Left colon (tissue), 2 donors: Measurements from ENCODE around the gene RASL10A. TPM values are rescaled to one million over a fixed set of nuclear protein-coding genes. Genes with fewer than 3 reads are reported as not detected.

Experiments
- ATAC-seq: fragments of 200-7000 bp; cut with Tn5 transposase; one replicate; pipeline ENCODE4 v1.9.1; 2020; ENCODE audit warnings: mild to moderate bottlenecking, moderate library complexity
- DNase-seq, 2 donors: peaks; one replicate each; pipeline ENCODE4 v3.0.0-alpha.2; 2020
- intact Hi-C, 2 donors: fragments of 100-400 bp; cut with DNase I in 1 of 2; cut with micrococcal nuclease in 1 of 2; formaldehyde crosslinking; loops; one replicate each; pipeline versions ENCODE4 v1.11.2 to v1.14.0; 2022; cut with DNase I, micrococcal nuclease
- total RNA-seq, 2 donors: library from RNA; stranded (reverse); fragmentation: NEBNext Ultra II Directional; extraction: Animal tissue kit (Norgen Biotek cat#: 25700); gene quantifications; one replicate each; pipeline ENCODE4 v1.2.1, GENCODE V29; 2021
- donor health status: DM: no; HTN: no; CAD: no.
- donor health status: DM: yes; HTN: yes; CAD: no.

RASL10A gene
- total RNA-seq, 2 donors from 2014 or later = 1.1 to 1.7 TPM

DNA sequence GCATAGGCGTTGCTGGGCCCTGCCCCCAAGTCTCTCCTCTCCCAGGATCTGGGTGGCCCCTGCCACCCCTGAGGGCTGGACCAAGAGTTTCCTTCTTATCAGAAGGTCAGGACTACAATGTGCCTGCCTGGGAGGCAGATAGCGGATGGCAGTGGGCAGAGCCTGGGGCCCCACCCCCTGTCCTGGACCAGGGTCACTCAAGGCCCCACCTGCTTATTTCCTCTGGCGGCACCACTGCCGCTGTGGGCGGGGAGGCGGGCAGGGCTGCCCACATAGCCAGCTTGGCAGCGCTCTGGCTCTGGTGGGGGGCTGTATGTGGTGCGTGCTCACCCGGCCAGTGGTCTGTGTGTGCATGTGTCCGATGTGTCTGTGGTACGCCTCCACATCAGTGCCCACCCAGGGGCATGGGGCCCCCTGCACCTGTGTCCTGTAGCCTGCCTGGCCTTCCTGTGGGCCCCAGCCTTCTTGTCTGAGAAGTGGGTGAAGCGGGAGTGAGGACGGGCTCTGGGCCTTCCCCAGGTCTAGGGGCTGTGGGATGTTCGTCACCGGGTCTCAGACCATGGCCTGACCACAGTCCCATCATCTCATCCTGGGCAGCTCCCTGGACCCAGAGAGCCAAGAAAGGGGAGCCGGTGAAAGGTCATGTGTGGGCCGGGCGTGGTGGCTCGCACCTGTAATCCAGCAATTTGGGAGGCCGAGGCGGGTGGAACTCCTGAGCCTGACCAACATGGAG is 6.0 kb downstream of the RASL10A start:
- ATAC-seq = peak; percentile 32
- intact Hi-C loops = no loop called here
- peak; percentile 65 to 67 for DNase-seq

DNA sequence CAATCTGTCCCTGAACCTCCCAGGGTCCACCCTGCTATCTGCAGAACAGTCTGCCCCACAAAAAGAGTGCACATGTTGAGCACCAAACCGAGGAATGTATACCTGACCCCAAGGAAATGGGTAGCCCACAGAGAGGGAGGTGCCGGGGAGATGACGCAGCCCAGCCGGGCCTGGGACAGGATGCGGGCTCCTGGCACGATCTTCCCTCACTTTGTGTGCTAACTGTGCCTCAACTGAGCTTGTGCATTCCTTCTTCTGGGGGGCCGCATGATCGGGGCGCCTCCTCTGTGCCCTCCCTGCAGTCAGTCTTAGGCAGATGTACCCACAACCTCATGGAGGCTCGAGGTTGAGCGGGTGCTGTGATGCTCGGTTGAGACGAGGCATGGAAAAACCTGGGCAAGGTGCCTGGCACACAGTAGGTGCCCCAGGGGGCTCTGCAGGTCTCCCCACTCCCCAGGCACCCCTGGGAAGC is 6.7 kb downstream of the RASL10A start:
- ATAC-seq (no peak), DNase-seq (peak in 1 of 2 donors; percentile 26)
- intact Hi-C loops = no loop called here

DNA sequence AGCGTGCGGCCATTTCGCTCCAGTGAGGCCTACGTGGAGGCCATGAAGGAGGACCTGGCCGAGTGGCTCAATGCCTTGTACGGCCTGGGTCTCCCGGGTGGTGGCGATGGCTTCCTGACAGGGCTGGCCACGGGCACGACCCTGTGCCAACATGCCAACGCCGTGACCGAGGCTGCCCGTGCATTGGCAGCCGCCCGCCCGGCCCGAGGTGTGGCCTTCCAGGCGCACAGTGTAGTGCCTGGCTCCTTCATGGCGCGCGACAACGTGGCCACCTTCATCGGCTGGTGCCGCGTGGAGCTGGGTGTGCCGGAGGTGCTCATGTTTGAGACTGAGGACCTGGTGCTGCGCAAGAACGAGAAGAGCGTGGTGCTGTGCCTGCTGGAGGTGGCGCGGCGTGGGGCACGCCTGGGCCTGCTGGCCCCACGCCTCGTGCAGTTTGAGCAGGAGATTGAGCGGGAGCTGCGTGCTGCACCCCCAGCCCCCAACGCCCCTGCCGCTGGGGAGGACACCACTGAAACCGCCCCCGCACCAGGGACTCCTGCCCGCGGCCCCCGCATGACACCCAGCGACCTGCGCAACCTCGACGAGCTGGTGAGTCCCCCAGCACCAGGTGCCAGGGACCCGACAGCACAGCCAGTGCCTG is 7.2 kb downstream of the RASL10A start:
- DNase-seq = no peak
- no peak for ATAC-seq
- intact Hi-C loops = no loop called here

DNA sequence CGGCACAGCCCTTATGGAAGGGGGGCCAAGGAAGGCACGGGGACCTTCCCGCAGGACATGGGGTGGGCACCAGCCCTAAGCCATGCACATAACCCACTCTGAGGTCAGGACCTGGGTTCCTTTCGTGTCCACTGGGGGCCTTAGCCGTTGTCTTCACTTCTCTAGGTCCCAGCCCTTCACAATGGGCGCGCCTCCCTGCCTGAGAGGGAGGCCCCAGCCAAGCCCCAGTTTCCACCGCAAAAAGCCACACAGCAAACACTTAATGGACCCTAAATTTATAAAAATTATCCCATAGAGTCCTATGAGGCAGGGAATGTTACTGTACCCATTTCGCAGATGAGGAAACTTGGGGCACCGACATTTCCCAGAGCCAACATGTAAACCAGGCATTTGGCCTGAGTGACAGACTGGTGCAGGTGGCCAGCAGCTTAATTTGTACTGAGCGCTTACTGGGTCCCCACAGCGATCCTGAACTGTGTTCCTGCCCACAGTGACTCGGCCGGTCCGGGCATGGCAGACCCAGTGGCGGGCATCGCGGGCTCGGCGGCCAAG is 7.8 kb downstream of the RASL10A start:
- ATAC-seq = no peak
- no peak for DNase-seq
- intact Hi-C loops = no loop called here

DNA sequence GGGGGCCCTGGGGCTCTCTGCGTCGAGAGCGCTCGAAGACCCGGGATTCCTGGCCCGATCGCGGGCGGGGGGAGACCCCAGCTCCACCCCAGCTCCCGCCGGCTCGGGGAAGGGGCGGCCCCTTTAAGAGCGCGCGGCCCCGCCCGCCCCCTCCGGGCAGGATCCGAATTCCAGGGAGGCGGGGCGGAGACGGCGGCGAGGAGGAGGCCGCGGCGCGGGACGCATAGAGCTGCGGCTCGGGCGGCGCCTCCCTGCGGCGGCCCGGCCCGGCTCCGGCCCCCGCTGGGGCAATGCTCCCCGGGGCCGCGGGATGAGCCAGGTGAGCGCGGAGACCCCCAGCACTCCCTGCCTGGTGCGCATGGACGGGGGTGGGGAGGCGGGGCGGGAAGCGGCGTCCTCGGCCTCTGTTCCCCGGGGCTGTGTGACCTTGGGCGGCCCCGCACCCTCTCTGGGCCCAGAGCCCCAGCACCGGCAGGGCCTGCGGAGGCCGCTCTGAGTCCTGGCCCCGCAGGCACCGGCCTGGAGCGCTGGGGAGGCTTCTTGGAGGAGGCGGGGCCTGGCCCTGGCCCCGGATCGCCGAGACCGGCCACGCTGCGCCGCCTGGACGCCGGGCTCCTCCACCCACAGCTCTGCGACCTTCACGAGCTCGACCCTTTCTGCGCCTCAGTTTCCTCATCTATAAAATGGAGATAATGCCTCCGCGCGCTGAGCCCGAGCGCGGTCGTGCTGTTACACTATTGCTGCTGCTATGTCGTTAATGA is 8.5 kb downstream of the RASL10A start:
- DNase-seq (peak; percentile 79 to 90), ATAC-seq (peak; percentile 69)
- intact Hi-C loops = no loop called here

DNA sequence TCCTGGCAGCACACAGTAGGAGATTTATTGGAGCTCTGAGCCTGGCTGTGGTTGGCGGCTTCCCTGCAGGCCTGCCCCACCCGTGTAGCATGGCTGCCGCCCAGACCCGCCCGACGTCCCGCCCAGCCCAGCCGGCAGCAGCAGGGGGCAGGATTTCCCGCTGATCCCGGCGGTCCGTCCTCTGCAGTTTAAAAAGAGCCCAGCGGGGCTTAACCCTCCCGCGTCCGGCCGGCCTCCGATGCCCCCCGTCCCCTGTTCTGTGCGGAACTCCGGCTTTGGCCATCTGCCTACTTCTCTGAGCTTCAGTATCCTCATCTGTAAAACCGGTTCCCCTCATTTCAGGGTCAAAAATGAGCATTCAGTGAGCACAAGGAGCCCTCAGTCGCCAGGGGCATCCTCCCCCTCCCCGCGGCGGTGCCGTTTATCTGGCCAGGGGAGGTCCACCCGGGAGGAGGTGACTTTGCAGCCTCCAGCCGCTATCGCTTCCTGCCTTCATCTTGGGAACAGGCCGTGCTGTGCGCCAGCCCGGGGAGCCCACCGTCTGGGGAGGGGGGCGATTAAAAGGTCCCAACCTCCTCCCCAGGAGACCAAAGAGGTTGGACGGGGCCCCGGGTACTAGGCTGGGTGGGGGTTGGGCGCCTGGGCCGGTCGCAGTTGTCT is 9.2 kb downstream of the RASL10A start, which contains the start of gene GAS2L1:
Gene GAS2L1, plus strand, starts transcription at position 476 of the 660 bp plus-strand sequence. CDS start 1,456 bp downstream, outside the sequence.
- DNase-seq (peak; percentile 86 to 87), ATAC-seq (peak; percentile 67)
- intact Hi-C loops = no loop called here

DNA sequence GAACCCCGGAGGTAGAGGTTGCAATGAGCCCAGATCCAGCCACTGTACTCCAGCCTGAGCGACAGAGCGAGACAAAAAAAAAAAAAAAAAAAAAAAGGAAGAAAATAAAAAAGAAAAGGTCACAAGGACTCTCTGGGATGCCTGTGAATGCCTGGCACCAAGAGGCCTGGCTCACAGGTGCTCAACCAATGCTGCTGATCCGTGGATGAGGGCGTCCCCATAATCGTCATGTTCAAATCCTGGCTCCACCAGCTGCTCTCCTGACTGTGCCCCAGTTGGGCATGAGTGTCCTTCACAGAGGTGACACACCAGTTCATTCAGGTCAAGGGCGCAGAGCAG is 9.7 kb downstream of the RASL10A start:
- intact Hi-C loops = no loop called here
- no peak for ATAC-seq
- DNase-seq = no peak

DNA sequence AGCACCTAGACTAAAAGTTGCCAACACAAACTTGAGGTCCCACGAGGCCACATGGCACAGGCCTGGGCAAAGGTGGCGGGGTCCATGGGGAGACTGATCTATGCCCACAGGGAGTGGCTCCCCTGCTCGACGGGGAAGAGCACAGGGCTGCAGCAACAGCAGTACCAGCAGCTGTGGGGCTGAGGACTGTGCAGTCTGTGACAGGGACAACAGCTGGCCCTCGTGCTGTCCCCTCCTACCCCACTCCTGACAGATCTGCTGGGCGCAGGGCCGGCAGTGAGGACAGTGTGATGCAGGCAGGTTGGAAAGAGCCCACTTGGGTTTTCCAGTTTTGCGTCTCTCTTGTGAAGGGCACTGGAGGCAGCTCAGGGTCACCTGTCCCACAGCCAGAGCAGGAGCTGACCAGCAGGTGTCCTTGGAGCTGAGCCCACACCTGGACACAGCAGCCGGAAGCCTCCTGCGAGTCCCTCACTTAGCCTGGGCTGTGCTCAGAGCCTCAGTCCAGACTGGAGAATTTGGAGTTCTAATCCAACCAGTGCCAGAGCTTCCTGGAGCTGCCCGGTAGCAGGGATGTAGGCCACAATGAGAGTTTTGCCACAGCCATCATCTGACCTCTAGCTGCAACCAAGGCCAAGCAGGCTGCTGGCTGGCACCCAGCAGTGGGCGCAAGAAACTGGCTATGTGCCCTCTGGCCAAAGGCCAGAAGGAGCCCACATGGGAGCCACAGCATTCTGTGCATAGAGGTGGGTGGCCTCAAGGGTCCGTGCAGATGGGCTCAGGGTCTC is 12.6 kb downstream of the RASL10A start:
- DNase-seq = peak; percentile 24 to 29
- intact Hi-C loops = no loop called here
- ATAC-seq = peak; percentile 21

DNA sequence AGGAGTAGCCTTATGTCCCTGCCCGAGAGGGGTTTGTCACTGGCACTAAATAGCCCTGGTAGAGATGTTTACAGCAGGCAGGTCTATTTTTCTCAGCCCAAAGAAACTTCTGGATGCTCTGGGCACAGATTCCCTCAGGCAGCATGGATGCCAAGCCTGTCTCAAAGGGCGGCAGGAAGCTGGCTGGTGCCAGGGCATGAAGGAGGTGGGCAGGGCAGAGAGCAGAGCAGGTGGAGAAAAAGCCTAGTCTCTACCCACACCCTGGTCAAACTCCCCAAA is 13.2 kb downstream of the RASL10A start:
- DNase-seq (no peak), ATAC-seq (peak; percentile 15)
- intact Hi-C loops = no loop called here

DNA sequence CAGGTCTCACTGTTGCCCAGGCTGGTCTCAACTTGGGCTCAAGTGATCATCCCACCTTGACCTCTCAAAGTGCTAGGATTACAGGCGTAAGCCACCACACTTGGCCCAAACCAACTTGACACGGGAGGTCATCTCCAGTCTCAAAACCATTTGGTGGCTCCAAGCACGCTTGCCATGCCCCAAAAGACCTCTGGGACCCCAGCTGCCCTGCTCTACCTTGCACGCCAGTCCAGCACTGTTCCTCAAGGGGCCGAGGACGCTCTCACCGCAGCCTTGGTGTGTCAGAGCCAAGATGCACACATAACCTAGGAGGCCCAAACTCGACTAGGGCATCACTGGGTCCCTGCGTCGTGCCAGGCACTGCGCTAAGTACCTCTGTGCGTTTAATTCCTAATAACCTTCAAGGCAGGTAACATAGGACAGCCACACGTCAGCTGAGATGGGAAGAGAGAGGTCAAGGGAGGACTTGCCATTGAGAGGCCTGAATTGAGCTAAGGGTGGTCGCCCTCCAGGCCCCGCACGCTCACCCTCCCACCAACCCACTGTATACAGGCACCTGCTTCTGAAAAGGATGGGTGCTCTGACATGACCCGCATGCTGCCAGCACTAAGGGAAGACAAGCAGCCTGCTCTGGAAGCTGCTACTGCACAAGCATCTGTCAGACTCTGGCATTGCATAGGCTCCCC is 13.6 kb downstream of the RASL10A start:
- ATAC-seq = no peak
- DNase-seq = no peak
- intact Hi-C loops = no loop called here

DNA sequence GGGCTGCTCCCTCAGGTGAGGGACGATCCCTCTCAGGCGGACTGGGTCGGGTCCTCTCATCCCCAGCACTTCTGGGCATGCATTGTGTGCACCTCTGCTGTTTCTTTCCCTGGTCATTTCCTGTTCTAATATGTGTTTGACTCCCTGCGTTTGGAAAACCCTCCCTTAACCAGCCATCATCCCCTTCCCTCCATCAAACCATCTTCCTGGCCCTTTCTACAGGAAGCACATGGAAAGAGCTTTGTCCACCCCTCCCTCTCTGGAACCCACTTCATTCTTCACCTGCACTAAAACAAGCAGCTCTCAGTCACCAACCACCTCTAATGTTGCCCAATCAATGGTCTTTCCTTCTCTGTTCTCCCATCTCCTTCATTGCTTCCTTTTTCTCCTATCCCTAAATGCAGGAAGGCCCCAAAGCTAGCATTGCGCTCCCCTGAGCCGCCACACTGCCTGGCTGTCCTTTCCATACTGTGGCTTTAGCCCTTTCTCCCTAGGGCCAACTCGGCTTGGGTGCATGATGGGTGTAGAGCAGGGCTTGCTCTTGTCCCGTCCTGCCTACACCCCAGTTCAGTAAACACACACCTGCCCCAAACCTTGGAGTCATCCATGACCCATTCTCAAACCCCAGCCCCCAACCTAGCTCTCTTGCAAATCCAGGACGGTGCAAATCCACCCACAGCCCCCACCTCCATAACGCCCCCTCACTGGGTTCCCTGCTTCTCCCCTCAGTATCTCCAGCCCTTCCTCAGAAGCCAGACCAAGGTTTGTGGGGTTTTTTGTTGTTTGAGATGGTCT is 14.5 kb downstream of the RASL10A start:
- intact Hi-C loops = no loop called here

DNA sequence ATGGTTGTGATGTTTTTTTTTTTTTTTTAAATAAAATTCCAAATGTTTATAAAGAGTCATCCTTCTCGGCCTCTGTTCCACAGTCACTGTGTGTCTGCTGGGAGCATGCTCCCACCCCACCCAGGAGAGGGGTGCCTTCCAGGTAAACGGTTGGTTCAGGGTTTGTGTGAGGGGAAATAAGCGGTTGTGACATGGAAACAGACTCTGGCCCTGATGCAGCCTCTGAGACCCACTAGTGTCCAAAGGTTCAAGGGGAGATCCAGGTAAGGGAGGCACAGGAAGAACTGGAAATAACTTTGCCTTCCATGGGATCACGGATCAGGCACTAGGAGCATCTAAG is 15.1 kb downstream of the RASL10A start:
- ATAC-seq (no peak), DNase-seq (no peak)
- intact Hi-C loops = no loop called here

More for the DNA sequence above, 14.5 kb downstream of the RASL10A start:
- DNase-seq (no peak), ATAC-seq (no peak)

DNA sequence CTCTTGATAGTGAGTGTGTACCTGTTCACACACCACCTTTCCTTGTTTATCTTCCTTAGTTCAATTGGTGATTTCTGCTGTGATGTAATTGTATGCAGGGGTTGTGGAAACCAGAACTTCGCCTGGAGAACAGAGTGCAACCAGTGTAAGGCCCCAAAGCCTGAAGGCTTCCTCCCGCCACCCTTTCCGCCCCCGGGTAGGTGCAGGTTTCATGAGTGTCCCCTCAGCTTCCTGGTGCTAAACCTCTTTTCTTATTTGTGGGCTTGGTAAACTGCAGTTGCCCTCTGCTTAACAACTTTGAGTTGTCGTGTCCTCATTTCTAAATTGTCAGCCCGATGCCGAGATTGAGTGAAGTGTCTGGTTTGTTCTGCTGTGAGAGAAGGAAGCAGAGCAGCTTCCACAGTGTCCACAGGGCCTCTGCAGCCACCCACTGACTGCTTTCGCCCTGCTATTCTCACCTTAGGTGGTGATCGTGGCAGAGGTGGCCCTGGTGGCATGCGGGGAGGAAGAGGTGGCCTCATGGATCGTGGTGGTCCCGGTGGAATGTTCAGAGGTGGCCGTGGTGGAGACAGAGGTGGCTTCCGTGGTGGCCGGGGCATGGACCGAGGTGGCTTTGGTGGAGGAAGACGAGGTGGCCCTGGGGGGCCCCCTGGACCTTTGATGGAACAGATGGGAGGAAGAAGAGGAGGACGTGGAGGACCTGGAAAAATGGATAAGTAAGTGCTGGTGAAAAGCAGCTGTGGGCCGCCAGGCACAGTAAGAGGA is 16.2 kb downstream of the RASL10A start:
- intact Hi-C loops = no loop called here
- DNase-seq = no peak
- no peak for ATAC-seq

DNA sequence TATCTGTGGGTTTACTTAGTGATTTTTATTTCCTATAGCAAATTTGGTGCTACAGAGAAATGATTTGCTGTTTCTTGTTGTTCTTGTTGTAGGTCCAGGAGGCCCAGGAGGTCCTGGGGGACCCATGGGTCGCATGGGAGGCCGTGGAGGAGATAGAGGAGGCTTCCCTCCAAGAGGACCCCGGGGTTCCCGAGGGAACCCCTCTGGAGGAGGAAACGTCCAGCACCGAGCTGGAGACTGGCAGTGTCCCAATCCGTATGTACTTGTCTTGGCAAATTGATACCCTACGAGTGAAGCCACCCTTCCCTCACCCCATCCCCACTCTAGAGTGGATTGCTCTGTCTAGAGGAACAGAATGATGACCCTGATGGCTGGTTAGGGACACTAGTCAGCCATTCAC is 16.9 kb downstream of the RASL10A start:
- intact Hi-C loops = no loop called here
- DNase-seq = no peak
- ATAC-seq = no peak

DNA sequence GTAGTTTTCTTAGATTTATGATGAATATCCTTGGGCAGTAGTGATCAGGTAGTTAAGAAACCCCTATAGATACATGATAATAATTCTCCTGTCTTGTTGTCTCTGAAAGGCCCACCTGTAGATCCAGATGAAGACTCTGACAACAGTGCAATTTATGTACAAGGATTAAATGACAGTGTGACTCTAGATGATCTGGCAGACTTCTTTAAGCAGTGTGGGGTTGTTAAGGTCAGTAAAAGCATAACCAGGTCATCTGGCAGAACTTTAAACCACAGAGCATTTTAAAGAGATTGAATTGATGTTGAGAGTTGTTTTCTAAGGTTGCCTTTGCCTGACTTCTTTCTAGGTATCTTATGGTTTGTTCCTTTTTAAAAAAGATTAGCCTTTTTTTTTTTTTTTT is 23.1 kb downstream of the RASL10A start:
- ATAC-seq (no peak), DNase-seq (no peak)
- intact Hi-C loops = no loop called here

DNA sequence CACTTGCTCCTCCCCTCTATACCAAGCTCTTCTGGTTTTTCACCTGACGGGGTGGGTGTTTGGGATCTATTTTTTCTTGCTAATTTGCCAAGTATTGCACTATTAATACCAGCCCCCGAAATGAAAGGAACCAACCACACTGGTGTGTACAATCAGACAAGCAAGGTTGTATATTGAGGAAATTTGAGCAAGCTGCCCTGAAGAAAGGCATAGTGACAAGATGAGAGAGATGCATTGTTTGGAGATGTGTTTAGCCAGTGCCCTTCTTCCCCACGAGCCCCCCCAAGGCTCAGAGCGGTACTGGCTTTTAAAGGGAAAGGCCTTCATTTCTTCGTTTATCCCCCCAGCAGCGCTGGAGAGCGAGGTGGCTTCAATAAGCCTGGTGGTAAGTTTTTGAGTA is 24.3 kb downstream of the RASL10A start:
- DNase-seq = no peak
- intact Hi-C loops = no loop called here
- ATAC-seq = no peak

DNA sequence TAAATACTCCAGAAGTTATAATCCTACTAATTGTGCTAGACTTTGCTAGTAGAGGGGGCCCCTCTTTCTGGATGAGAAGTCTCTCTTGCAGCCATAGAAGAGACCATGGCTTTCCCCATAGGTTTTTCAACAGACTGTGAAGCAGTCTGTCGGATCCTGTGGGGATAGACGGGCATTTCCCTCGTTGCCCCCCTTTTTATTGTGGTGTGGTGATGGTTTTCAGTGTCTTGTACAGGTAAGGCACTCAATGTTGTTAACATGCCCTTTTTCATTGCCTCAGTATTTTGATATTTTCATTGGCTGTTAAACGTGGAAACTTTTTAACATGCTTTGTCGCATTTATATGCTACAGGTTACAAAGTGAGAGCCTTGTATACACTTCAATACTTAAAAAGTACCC is 25.4 kb downstream of the RASL10A start:
- no peak for DNase-seq
- intact Hi-C loops = no loop called here
- ATAC-seq = no peak
